Fibroblast of pulmonary artery (primary cell): Measurements from ENCODE around the gene BCAN.

Experiments
- DNase-seq: peaks from one replicate; pipeline ENCODE4 v3.0.0-alpha.2; 2010; ENCODE audit warnings: low read depth
- H3K4me3 ChIP-seq: replicated peaks from 2 replicates; pipeline ENCODE4 v1.5.1; 2011; ENCODE audit warnings: low read depth, mild to moderate bottlenecking, control low read depth, low read length, moderate library complexity
- CTCF ChIP-seq: IDR thresholded peaks from 2 replicates; pipeline ENCODE4 v1.5.1; 2011; ENCODE audit warnings: mild to moderate bottlenecking, control low read depth, low read length, inconsistent platforms; ENCODE audit errors: missing control alignments

BCAN gene

GRCh38 chr1:156694690-156694962, 52.7 kb downstream of the BCAN start:
- no peak for DNase-seq
- no peak for TF ChIP-seq CTCF
- H3K4me3 ChIP-seq = no peak overlapping the region

GRCh38 chr1:156696755-156697154, 54.8 kb downstream of the BCAN start:
- no peak for TF ChIP-seq CTCF
- H3K4me3 ChIP-seq = no peak overlapping the region
- no peak for DNase-seq

GRCh38 chr1:156697481-156697880, 55.6 kb downstream of the BCAN start:
- no peak overlapping the region for H3K4me3 ChIP-seq
- TF ChIP-seq CTCF = no peak
- DNase-seq = no peak

- no peak overlapping the region for H3K4me3 ChIP-seq
- no peak for TF ChIP-seq CTCF
- no peak for DNase-seq
These were observed 57.1 kb downstream of the BCAN start for GRCh38 chr1:156698995-156699394.

- TF ChIP-seq CTCF = no peak
- H3K4me3 ChIP-seq = no peak overlapping the region
- DNase-seq = no peak
These were observed 59.0 kb downstream of the BCAN start for GRCh38 chr1:156700736-156701531.

- DNase-seq = no peak
- no peak overlapping the region for H3K4me3 ChIP-seq
- no peak for TF ChIP-seq CTCF
These were observed 61.4 kb downstream of the BCAN start for GRCh38 chr1:156703336-156703735.

GRCh38 chr1:156703741-156704140, 61.8 kb downstream of the BCAN start:
- no peak for TF ChIP-seq CTCF
- no peak overlapping the region for H3K4me3 ChIP-seq
- no peak for DNase-seq
